ENCODE results near the gene STX4.

Gene STX4

GRCh38 chr16:31083556-31083955 lies 50.2 kb downstream of the STX4 start:
- DNase-seq (ENCODE audit: low spot score), result no peak

GRCh38 chr16:31083981-31084380 lies 50.6 kb downstream of the STX4 start:
- DNase-seq (ENCODE audit: low spot score), result no peak

- no peak for DNase-seq (ENCODE audit: low spot score)
These were observed 51.4 kb downstream of the STX4 start for GRCh38 chr16:31084584-31085302.

GRCh38 chr16:31085411-31085810 lies 52.1 kb downstream of the STX4 start:
- DNase-seq (ENCODE audit: low spot score), result no peak

- no peak for DNase-seq (ENCODE audit: low spot score)
These were observed 52.7 kb downstream of the STX4 start for GRCh38 chr16:31085873-31086628.

GRCh38 chr16:31086629-31086906 lies 53.2 kb downstream of the STX4 start:
- DNase-seq (ENCODE audit: low spot score), result no peak

GRCh38 chr16:31087481-31087880 lies 54.1 kb downstream of the STX4 start:
- DNase-seq (ENCODE audit: low spot score), result no peak

GRCh38 chr16:31087971-31088370 lies 54.6 kb downstream of the STX4 start:
- no peak for DNase-seq (ENCODE audit: low spot score)

- no peak for DNase-seq (ENCODE audit: low spot score)
These were observed 55.3 kb downstream of the STX4 start, which contains the start of gene PRSS53 for GRCh38 chr16:31088459-31089183. PRSS53 (minus strand) TSS chr16:31088943; CDS start chr16:31088809, 134 bp downstream.

- DNase-seq (ENCODE audit: low spot score), result no peak
These were observed 55.8 kb downstream of the STX4 start for GRCh38 chr16:31089199-31089598.
